Neural progenitor cell (in vitro differentiated cells): ENCODE results near the gene NEURL1B.

Experiments used
- EZH2phosphoT487 ChIP-seq: fragments of 200-600 bp; sonication (generic); IDR thresholded peaks from 2 replicates; pipeline ENCODE4 v1.6.1; 2017; ENCODE audit warnings: antibody characterized with exemption
- TF ChIP-seq, protein P1 (sequence below): fragments of 200-600 bp; sonication (generic); IDR thresholded peaks from 2 replicates; pipeline ENCODE4 v1.5.1; 2017; ENCODE audit warnings: antibody characterized with exemption, mild to moderate bottlenecking

DNA sequence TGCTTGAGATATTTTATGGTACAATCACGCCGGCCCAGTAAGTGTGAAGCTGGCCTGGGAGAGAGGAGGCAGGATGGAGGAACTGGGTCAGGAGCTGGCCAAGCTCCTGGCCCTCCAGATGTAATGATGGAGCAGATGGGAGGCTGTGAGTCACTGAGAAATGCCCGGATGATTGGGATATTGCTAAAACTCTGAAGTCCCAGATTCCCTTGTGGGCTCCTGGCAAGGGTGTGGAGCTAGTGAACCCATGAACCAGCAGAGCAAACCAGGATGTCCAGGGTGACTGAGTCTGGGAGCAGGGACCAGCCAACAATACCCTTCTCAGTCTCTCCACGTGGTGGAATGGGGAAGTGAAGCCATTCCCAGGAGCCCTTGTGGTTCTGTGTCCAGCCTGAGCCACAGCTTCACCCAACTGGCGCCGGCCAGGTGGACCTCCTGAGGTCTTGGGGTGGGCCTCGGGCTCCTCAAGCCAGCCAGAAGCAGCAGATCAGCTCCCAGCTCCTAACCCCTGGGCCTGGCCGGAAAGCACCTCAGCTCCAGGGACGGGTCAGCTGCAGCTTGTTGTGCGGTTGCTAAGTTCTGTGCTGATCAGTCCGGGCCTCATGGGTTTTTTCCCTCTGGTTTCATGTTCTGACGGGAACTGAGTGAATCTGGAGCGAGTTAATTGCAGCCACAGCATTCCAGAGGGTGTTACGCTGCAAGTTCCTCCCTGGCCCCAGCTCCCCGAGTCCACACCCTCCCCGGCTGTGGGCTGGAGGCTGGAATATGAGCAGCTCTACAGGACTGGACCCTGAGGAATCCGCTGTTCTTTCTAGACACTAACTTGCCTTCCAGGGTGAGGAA is 92.3 kb downstream of the NEURL1B start:
- TF ChIP-seq, protein P1, sequence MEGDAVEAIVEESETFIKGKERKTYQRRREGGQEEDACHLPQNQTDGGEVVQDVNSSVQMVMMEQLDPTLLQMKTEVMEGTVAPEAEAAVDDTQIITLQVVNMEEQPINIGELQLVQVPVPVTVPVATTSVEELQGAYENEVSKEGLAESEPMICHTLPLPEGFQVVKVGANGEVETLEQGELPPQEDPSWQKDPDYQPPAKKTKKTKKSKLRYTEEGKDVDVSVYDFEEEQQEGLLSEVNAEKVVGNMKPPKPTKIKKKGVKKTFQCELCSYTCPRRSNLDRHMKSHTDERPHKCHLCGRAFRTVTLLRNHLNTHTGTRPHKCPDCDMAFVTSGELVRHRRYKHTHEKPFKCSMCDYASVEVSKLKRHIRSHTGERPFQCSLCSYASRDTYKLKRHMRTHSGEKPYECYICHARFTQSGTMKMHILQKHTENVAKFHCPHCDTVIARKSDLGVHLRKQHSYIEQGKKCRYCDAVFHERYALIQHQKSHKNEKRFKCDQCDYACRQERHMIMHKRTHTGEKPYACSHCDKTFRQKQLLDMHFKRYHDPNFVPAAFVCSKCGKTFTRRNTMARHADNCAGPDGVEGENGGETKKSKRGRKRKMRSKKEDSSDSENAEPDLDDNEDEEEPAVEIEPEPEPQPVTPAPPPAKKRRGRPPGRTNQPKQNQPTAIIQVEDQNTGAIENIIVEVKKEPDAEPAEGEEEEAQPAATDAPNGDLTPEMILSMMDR: no peak
- TF ChIP-seq EZH2phosphoT487: no peak
